Adipocyte (in vitro differentiated cells): ENCODE measurements around the gene TTC7B.

ENCODE experiments used
- DNase-seq: peaks from one replicate; pipeline ENCODE4 v3.0.0-alpha.2; 2015; ENCODE audit warnings: low read depth
- H3K27me3 ChIP-seq: replicated peaks from 2 replicates; pipeline ENCODE4 v1.7.0; 2013; ENCODE audit warnings: mild to moderate bottlenecking, low read length, moderate library complexity; ENCODE audit not compliant: control insufficient read depth, insufficient read depth
- H3K36me3 ChIP-seq: 2 replicates; pipeline ENCODE4 v1.7.0; 2013; ENCODE audit warnings: low read length, mild to moderate bottlenecking, moderate library complexity; ENCODE audit not compliant: control insufficient read depth, insufficient read depth, severe bottlenecking
- H3K4me1 ChIP-seq: 2 replicates; pipeline ENCODE4 v1.7.0; 2013; ENCODE audit warnings: mild to moderate bottlenecking, low read length, moderate library complexity; ENCODE audit not compliant: control insufficient read depth, insufficient read depth
- H3K4me3 ChIP-seq: 2 replicates; pipeline ENCODE4 v1.7.0; 2013; ENCODE audit warnings: mild to moderate bottlenecking, low read length, moderate library complexity
- H3K9ac ChIP-seq: 2 replicates; pipeline ENCODE4 v1.7.0; 2013; ENCODE audit warnings: mild to moderate bottlenecking, low read length, moderate library complexity
- H3K9me3 ChIP-seq: 2 replicates; pipeline ENCODE4 v1.7.0; 2013; ENCODE audit warnings: mild to moderate bottlenecking, low read length, moderate library complexity; ENCODE audit not compliant: control insufficient read depth

Gene TTC7B

GRCh38 chr14:90697132-90697531, 119.1 kb downstream of the TTC7B start:
- no peaks in the 10 kb centered on the region for H3K9me3 ChIP-seq
- no peak for DNase-seq
- peaks cover 16% of the 10 kb centered on the region for H3K4me1 ChIP-seq
- no peaks in the 10 kb centered on the region for H3K27me3 ChIP-seq
- peak overlapping the region; percentile 12 for H3K9ac ChIP-seq
- no peaks in the 10 kb centered on the region for H3K36me3 ChIP-seq
- no peak overlapping the region for H3K4me3 ChIP-seq

- Histone ChIP-seq H3K27me3 (no peaks in the 10 kb centered on the region), H3K36me3 (no peaks in the 10 kb centered on the region), H3K9me3 (no peaks in the 10 kb centered on the region), H3K9ac (no peak overlapping the region), H3K4me1 (peaks cover 19% of the 10 kb centered on the region), H3K4me3 (no peak overlapping the region)
- DNase-seq = no peak
These were observed 119.5 kb downstream of the TTC7B start for GRCh38 chr14:90696720-90697119.

DNA sequence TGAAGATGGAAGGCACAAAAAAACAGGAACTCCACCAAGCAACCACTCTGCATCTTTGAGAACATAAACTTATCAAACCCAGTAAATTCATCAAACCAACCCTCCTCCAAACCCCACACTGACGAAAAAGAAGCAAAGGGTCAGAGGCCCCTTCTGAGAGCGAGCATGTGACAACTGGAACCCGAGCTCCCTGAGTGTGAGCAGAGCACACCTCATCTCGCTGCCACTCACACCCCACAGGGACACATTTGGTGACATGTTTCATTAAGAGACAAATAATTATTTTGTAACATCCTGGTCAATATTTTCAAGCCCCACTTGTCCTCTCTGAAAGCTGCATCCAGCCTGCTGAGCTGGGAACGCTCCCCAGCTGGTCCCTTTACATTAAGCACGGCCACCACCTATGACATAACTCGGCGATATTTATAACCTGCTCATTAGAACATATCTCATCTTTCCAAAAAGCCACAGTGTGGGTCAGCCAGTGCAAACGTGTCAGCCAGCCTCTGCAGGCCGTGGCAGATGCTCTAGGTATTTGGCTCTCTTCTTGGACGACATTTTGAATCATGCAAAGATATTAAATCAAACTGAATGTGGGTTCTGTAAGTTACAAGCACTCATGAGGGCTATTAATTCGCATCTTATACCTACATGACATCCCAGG, 120.1 kb downstream of the TTC7B start:
- peaks cover 20% of the 10 kb centered on the region for H3K4me1 ChIP-seq
- H3K27me3 ChIP-seq = no peaks in the 10 kb centered on the region
- H3K4me3 ChIP-seq = no peak overlapping the region
- no peaks in the 10 kb centered on the region for H3K36me3 ChIP-seq
- no peak overlapping the region for H3K9ac ChIP-seq
- DNase-seq = no peak
- no peaks in the 10 kb centered on the region for H3K9me3 ChIP-seq

- Histone ChIP-seq H3K9ac (no peak overlapping the region), H3K9me3 (no peaks in the 10 kb centered on the region)
These were observed 122.8 kb downstream of the TTC7B start for GRCh38 chr14:90693413-90693812.

GRCh38 chr14:90692826-90693225, 123.4 kb downstream of the TTC7B start:
- no peak for DNase-seq
- Histone ChIP-seq H3K36me3 (peaks cover under 1% of the 10 kb centered on the region), H3K9me3 (no peaks in the 10 kb centered on the region), H3K9ac (no peak overlapping the region), H3K27me3 (no peaks in the 10 kb centered on the region), H3K4me1 (peaks cover 11% of the 10 kb centered on the region), H3K4me3 (no peak overlapping the region)

More at GRCh38 chr14:90693413-90693812, 122.8 kb downstream of the TTC7B start:
- peaks cover 16% of the 10 kb centered on the region for H3K4me1 ChIP-seq
- DNase-seq = no peak
- no peaks in the 10 kb centered on the region for H3K27me3 ChIP-seq
- H3K36me3 ChIP-seq = no peaks in the 10 kb centered on the region
- no peak overlapping the region for H3K4me3 ChIP-seq

GRCh38 chr14:90692061-90692460, 124.2 kb downstream of the TTC7B start:
- Histone ChIP-seq H3K36me3 (peaks cover 3% of the 10 kb centered on the region), H3K27me3 (no peaks in the 10 kb centered on the region), H3K4me1 (peaks cover 4% of the 10 kb centered on the region), H3K4me3 (no peak overlapping the region), H3K9me3 (no peaks in the 10 kb centered on the region), H3K9ac (no peak overlapping the region)
- peak; percentile 72 for DNase-seq

DNA sequence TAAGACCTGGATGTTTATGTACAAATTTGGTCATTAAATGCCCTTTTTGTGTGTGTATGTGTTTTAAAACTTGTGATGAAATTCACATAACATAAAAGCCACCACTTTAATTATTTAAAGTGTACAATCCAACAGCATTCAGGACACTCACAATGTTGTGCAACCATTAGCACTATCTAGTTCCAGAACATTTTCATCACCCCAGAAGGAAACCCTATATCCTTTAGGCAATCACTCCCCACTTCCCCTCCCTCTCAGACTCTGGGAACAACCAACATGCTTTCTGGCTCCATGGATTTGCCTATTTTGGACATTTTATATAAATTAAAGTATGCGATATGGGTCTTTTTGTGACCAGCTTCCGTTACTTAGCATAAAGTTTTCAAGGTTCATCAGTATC, 124.6 kb downstream of the TTC7B start:
- H3K4me1 ChIP-seq = peaks cover 4% of the 10 kb centered on the region
- no peak overlapping the region for H3K4me3 ChIP-seq
- peaks cover 3% of the 10 kb centered on the region for H3K36me3 ChIP-seq
- no peaks in the 10 kb centered on the region for H3K9me3 ChIP-seq
- no peak overlapping the region for H3K9ac ChIP-seq
- no peaks in the 10 kb centered on the region for H3K27me3 ChIP-seq
- DNase-seq = peak; percentile 64

DNA sequence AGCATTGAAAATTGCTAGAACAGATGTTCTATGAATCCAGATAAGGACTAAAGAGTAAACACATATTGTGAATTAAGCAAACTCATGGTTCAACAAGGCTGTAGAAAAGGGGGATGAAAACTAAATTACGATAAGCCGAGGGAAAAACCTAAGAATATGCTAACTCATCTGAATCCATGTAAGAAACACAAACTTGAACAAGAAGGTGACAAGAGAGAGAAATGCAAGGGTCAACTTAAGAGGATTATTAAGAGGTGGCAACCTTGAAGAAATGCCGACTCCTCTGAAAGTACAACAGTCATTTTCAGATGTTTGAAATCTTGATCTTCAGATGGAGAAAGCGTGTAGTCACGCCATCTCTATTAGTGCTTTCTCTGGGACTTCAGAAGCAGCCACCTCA, 128.6 kb downstream of the TTC7B start:
- Histone ChIP-seq H3K4me3 (no peak overlapping the region), H3K36me3 (peaks cover 9% of the 10 kb centered on the region), H3K9me3 (no peaks in the 10 kb centered on the region), H3K27me3 (no peaks in the 10 kb centered on the region), H3K9ac (no peak overlapping the region), H3K4me1 (peaks cover 4% of the 10 kb centered on the region)
- no peak for DNase-seq

DNA sequence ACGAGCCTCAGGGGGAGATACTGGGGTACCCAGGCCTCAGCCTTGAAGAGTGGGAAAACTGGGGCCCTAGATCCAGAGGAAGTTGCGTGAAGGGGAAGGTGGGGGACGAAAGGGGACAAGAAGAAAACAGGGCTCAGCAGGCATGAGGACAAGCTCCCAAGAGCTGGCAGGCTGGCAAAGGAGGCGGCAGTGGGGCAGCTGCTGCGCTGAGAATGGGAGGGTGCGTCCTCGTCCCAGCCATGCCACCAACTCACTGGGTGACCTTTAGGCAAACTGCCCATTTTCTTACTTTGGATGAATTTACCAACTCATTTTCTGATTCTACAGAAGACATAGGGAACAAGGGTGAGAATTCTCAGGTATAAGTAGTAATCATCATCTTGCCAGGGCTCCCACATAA, 133.6 kb downstream of the TTC7B start:
- H3K4me1 ChIP-seq = peaks cover 12% of the 10 kb centered on the region
- no peak for DNase-seq
- no peak overlapping the region for H3K4me3 ChIP-seq
- H3K9ac ChIP-seq = no peak overlapping the region
- H3K9me3 ChIP-seq = no peaks in the 10 kb centered on the region
- peaks cover 7% of the 10 kb centered on the region for H3K36me3 ChIP-seq
- H3K27me3 ChIP-seq = no peaks in the 10 kb centered on the region

DNA sequence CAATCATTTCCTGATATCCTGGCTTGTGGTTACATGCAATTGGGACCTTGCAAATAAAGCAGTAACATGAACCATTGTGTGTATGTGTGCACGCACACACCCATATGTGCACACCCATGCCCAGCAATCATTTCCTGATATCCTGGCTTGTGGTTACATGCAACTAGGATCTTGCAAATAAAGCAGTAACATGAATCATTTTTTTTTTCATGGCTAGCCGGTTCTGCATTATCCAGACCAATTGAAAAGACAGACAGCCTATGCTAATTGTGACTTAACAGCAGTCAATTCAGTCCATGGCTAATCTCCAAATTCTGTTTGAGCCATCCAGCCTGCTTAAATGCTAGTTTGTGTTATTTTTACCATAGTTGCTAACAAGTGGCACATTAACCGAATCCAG, 134.3 kb downstream of the TTC7B start:
- H3K9ac ChIP-seq = no peak overlapping the region
- no peak overlapping the region for H3K4me3 ChIP-seq
- H3K36me3 ChIP-seq = peaks cover 6% of the 10 kb centered on the region
- DNase-seq = no peak
- H3K9me3 ChIP-seq = no peaks in the 10 kb centered on the region
- H3K27me3 ChIP-seq = no peaks in the 10 kb centered on the region
- H3K4me1 ChIP-seq = peaks cover 19% of the 10 kb centered on the region

DNA sequence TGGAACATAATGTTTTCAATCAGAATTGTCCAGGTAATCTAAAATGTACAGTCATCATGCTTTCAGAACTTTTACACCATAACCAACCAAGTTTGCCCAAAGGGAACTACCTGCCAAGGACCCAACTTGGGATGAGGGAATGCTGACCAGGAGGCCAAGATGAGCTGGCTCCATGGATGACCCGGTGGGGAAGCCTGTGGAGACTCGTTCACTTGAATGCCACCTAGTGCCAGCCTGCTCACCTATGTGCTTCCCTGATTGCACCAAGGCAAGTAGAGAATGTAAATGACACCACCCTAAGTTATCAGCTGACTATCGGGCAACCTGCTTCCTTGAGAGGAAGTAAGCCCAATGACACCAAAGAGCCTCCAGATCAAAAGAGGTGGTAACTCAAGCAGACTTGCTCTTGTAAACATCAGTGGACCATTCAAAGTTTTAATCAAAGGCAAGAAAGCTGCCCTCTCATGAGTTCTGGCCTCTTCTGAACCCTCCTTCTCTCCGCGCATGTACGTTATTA, 137.3 kb downstream of the TTC7B start:
- H3K27me3 ChIP-seq = no peaks in the 10 kb centered on the region
- DNase-seq = no peak
- no peak overlapping the region for H3K9ac ChIP-seq
- no peaks in the 10 kb centered on the region for H3K36me3 ChIP-seq
- no peaks in the 10 kb centered on the region for H3K9me3 ChIP-seq
- H3K4me3 ChIP-seq = no peak overlapping the region
- peaks cover 40% of the 10 kb centered on the region for H3K4me1 ChIP-seq

- Histone ChIP-seq H3K36me3 (no peaks in the 10 kb centered on the region), H3K4me3 (no peak overlapping the region), H3K27me3 (no peaks in the 10 kb centered on the region), H3K9ac (no peak overlapping the region), H3K4me1 (peaks cover 40% of the 10 kb centered on the region), H3K9me3 (no peaks in the 10 kb centered on the region)
- DNase-seq = peak; percentile 69
These were observed 137.8 kb downstream of the TTC7B start for GRCh38 chr14:90678420-90678819.
